AG09309 (cell line): ENCODE measurements around the gene EBF4.

Experiments
- DNase-seq: peaks from one replicate; pipeline ENCODE4 v3.0.0-alpha.2; 2010; ENCODE audit warnings: low read depth
- H3K4me3 ChIP-seq: 2 replicates; pipeline ENCODE4 v1.5.1; 2011; ENCODE audit warnings: mild to moderate bottlenecking, low read depth, low read length, moderate library complexity; ENCODE audit not compliant: control insufficient read depth
- CTCF ChIP-seq: IDR thresholded peaks from 2 replicates; pipeline ENCODE4 v1.5.1; 2011; ENCODE audit warnings: mild to moderate bottlenecking, low read depth, low read length, inconsistent platforms; ENCODE audit not compliant: insufficient read depth, control insufficient read depth; ENCODE audit errors: missing control alignments

Gene EBF4

GRCh38 chr20:2700913-2701620, 8.5 kb downstream of the EBF4 start:
- no peak for DNase-seq
- TF ChIP-seq CTCF, result no peak
- no peak overlapping the region for H3K4me3 ChIP-seq

GRCh38 chr20:2701671-2702081, 9.1 kb downstream of the EBF4 start:
- DNase-seq, result no peak
- no peak overlapping the region for H3K4me3 ChIP-seq

GRCh38 chr20:2703716-2704475, 11.3 kb downstream of the EBF4 start:
- DNase-seq, result no peak
- no peak for TF ChIP-seq CTCF
- no peak overlapping the region for H3K4me3 ChIP-seq

More at GRCh38 chr20:2701671-2702081, 9.1 kb downstream of the EBF4 start:
- TF ChIP-seq CTCF, result no peak

GRCh38 chr20:2705931-2706645, 13.5 kb downstream of the EBF4 start:
- no peak for TF ChIP-seq CTCF
- no peak overlapping the region for H3K4me3 ChIP-seq
- no peak for DNase-seq

- H3K4me3 ChIP-seq, result no peak overlapping the region
- DNase-seq, result no peak
- no peak for TF ChIP-seq CTCF
Measured at GRCh38 chr20:2706688-2707352, 14.2 kb downstream of the EBF4 start.
